ENCODE results near the gene MITF.

GRCh38 chr3:69819282-69819681, 80.0 kb downstream of the MITF start:
- TF ChIP-seq ATF3 (IDR thresholded peaks at IDR 0.05) (no peak), YY1 (IDR thresholded peaks at IDR 0.05) (no peak)
- TF ChIP-seq, protein P1, sequence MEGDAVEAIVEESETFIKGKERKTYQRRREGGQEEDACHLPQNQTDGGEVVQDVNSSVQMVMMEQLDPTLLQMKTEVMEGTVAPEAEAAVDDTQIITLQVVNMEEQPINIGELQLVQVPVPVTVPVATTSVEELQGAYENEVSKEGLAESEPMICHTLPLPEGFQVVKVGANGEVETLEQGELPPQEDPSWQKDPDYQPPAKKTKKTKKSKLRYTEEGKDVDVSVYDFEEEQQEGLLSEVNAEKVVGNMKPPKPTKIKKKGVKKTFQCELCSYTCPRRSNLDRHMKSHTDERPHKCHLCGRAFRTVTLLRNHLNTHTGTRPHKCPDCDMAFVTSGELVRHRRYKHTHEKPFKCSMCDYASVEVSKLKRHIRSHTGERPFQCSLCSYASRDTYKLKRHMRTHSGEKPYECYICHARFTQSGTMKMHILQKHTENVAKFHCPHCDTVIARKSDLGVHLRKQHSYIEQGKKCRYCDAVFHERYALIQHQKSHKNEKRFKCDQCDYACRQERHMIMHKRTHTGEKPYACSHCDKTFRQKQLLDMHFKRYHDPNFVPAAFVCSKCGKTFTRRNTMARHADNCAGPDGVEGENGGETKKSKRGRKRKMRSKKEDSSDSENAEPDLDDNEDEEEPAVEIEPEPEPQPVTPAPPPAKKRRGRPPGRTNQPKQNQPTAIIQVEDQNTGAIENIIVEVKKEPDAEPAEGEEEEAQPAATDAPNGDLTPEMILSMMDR (IDR thresholded peaks at IDR 0.05; ENCODE audit: low read depth, low read length, missing input control) = no peak
- TF ChIP-seq, protein P2, sequence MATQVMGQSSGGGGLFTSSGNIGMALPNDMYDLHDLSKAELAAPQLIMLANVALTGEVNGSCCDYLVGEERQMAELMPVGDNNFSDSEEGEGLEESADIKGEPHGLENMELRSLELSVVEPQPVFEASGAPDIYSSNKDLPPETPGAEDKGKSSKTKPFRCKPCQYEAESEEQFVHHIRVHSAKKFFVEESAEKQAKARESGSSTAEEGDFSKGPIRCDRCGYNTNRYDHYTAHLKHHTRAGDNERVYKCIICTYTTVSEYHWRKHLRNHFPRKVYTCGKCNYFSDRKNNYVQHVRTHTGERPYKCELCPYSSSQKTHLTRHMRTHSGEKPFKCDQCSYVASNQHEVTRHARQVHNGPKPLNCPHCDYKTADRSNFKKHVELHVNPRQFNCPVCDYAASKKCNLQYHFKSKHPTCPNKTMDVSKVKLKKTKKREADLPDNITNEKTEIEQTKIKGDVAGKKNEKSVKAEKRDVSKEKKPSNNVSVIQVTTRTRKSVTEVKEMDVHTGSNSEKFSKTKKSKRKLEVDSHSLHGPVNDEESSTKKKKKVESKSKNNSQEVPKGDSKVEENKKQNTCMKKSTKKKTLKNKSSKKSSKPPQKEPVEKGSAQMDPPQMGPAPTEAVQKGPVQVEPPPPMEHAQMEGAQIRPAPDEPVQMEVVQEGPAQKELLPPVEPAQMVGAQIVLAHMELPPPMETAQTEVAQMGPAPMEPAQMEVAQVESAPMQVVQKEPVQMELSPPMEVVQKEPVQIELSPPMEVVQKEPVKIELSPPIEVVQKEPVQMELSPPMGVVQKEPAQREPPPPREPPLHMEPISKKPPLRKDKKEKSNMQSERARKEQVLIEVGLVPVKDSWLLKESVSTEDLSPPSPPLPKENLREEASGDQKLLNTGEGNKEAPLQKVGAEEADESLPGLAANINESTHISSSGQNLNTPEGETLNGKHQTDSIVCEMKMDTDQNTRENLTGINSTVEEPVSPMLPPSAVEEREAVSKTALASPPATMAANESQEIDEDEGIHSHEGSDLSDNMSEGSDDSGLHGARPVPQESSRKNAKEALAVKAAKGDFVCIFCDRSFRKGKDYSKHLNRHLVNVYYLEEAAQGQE (IDR thresholded peaks at IDR 0.05) = no peak
